ENCODE results near the gene OSTN. TPM values are rescaled to one million over a fixed set of nuclear protein-coding genes. Genes with fewer than 3 reads are reported as not detected.

Gene OSTN
- total and polyA plus RNA-seq, 9 of the 15 experiments (the other 6 are each of a cell fraction or from before 2014, with no cell fraction given), result not detected

DNA sequence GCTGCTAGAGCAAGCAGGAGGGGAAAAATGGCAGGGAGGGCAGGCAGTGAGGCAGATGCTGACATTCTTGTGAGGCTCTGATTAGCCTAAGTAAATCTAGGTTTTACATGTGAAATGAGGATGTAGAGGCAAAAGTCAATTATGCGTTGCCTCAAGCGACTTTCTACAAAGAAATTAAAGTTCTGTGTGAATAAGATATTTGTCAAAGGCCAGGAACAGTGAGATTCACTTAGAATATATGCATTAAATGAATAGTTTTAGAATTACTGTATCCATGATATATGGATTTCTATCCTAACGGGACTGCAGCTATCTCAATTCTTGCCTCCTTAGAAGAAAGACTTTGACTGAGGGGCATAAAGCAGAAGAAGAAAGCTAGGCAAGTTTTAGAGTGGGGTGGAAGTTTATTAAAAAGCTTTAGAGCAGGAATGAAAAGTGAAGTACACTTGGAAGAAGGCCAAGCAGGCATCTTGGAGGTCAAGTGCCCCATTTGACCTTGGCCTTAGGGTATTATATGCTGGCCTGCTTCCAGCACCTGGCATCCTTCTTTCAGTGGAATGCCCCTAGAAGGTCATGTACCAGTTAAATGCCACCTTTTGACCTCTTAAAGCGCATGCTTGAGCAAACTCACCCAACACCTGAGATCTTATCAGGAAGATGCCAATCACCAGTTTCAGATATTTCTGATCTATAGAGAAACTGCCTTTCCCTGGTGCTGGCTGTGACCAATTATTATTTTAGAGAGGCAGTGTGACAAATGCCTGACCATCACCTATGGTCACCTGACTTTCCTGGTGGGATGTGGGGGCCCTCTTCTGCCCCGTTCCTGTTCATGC, 38.2 kb downstream of the OSTN start (continued):
- TF ChIP-seq, protein P1, sequence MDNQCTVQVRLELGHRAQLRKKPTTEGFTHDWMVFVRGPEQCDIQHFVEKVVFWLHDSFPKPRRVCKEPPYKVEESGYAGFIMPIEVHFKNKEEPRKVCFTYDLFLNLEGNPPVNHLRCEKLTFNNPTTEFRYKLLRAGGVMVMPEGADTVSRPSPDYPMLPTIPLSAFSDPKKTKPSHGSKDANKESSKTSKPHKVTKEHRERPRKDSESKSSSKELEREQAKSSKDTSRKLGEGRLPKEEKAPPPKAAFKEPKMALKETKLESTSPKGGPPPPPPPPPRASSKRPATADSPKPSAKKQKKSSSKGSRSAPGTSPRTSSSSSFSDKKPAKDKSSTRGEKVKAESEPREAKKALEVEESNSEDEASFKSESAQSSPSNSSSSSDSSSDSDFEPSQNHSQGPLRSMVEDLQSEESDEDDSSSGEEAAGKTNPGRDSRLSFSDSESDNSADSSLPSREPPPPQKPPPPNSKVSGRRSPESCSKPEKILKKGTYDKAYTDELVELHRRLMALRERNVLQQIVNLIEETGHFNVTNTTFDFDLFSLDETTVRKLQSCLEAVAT (IDR thresholded peaks at IDR 0.05), result no peak
- no peak for TF ChIP-seq MTA1 (IDR thresholded peaks at IDR 0.05; ENCODE audit: borderline replicate concordance)
- no peak for TF ChIP-seq GABPB1 (CRISPR knock-in tag; IDR thresholded peaks at IDR 0.05)
- TF ChIP-seq, protein P2, sequence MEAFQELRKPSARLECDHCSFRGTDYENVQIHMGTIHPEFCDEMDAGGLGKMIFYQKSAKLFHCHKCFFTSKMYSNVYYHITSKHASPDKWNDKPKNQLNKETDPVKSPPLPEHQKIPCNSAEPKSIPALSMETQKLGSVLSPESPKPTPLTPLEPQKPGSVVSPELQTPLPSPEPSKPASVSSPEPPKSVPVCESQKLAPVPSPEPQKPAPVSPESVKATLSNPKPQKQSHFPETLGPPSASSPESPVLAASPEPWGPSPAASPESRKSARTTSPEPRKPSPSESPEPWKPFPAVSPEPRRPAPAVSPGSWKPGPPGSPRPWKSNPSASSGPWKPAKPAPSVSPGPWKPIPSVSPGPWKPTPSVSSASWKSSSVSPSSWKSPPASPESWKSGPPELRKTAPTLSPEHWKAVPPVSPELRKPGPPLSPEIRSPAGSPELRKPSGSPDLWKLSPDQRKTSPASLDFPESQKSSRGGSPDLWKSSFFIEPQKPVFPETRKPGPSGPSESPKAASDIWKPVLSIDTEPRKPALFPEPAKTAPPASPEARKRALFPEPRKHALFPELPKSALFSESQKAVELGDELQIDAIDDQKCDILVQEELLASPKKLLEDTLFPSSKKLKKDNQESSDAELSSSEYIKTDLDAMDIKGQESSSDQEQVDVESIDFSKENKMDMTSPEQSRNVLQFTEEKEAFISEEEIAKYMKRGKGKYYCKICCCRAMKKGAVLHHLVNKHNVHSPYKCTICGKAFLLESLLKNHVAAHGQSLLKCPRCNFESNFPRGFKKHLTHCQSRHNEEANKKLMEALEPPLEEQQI (IDR thresholded peaks at IDR 0.05), result no peak
- no peak for TF ChIP-seq YBX1 (IDR thresholded peaks at IDR 0.05)

DNA sequence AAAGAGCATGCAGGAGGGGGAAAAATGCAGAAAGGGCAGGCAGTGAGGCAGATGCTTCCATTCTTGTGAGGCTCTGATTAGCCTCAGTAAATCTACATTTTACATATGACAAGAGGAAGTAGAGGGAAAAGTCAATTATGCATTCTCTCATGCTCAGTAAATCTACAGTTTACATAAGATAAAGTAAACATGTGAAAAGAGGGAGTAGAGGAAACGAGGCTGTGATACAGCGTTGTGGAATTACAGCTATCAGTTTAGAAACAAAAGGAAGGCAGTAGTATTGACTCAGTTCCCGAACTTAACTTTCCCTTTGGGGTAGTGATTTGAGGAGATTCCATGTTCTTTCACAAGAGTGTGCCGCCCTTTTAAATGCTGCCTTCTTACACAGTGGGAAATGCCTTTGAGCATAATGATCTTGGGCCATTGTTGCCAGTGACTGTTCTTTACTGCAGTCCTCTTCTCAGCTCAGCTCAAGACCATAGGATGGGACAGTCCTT, 39.3 kb downstream of the OSTN start:
- no peaks in the 10 kb centered on the region for H3K79me2 ChIP-seq (ENCODE audit: control insufficient read depth, insufficient read depth, low read length)
- no peak overlapping the region for H3K27ac ChIP-seq (ENCODE audit: extremely low read depth, low read depth, low read length)
- H3K4me3 ChIP-seq, result no peak overlapping the region
- H4K20me1 ChIP-seq (replicated peaks; ENCODE audit: control insufficient read depth, insufficient read depth, low read length), result no peaks in the 10 kb centered on the region
- no peaks in the 10 kb centered on the region for H3K4me1 ChIP-seq (replicated peaks in 1 of 2; ENCODE audit: control insufficient read depth in 2 of 2, insufficient read depth in 2 of 2, low read length in 2 of 2)
- no peaks in the 10 kb centered on the region for H3K9me3 ChIP-seq (replicated peaks; ENCODE audit: control insufficient read depth, insufficient read depth, low read depth, low read length)
- CTCF ChIA-PET (ENCODE audit: low intra/inter-chr PET ratio), result no interaction called here
- intact Hi-C loops (cut with micrococcal nuclease) (no loop called here), in situ Hi-C loops (cut with MboI) (no loop called here)
- BruUV-seq (replicated peaks), result no TSS peak
- ATAC-seq (no peak), DNase-seq (ENCODE audit: extremely low read depth in 1 of 4, low spot score in 3 of 4) (no peak), FAIRE-seq (no peak)
- no peak overlapping the region for H3K9ac ChIP-seq (ENCODE audit: insufficient read depth in 1 of 2, low read depth in 2 of 2, low read length in 2 of 2)
- 0% methylated on average over 4 of the region's 4 CpGs for WGBS (ENCODE audit: insufficient coverage, low coverage, missing lambda C conversion rate)
- POLR2A ChIA-PET, result no interaction called here
- no peak overlapping the region for H2AFZ ChIP-seq (ENCODE audit: low read depth, low read length)
- TF ChIP-seq FOXA3 (CRISPR knock-in tag; conservative IDR thresholded peaks at IDR 0.05 in 1 of 2, IDR thresholded peaks at IDR 0.05 in 1 of 2) (0 out of 4 replicates have a peak, but pooled peaks of 1 of the 2 experiments have one; percentile 10), ZNF232 (CRISPR knock-in tag; IDR thresholded peaks at IDR 0.05) (peak; percentile 50; the same call in 1 of the 2 replicates), MAFF (IDR thresholded peaks at IDR 0.05; ENCODE audit: low read length) (no peak), PRMT5 (CRISPR knock-in tag; IDR thresholded peaks at IDR 0.05) (no peak)
- H3K4me2 ChIP-seq (ENCODE audit: insufficient read depth, low read length), result no peak overlapping the region
- H3K36me3 ChIP-seq (ENCODE audit: control insufficient read depth, insufficient read depth, low read length), result no peaks in the 10 kb centered on the region
- no peaks in the 10 kb centered on the region for H3K27me3 ChIP-seq (ENCODE audit: control insufficient read depth in 2 of 2, insufficient read depth in 2 of 2, low read length in 2 of 2)
- H3K9me1 ChIP-seq (ENCODE audit: control insufficient read depth, insufficient read depth, low read length), result no peaks in the 10 kb centered on the region

Measured in K562 (cell line).